ENCODE measurements around the gene ZNF878.

ZNF878 gene

GRCh38 chr19:12034620-12035019 is 18.1 kb downstream of the ZNF878 start:
- H3K4me3 ChIP-seq (ENCODE audit: low read depth, low read length) = peak overlapping the region; percentile 90
- no peak for DNase-seq (ENCODE audit: low read depth)
- no peak for TF ChIP-seq CTCF (IDR thresholded peaks at IDR 0.05; ENCODE audit: control insufficient read depth, extremely low read depth, insufficient read depth)

GRCh38 chr19:12034198-12034597 is 18.6 kb downstream of the ZNF878 start:
- peak overlapping the region; percentile 90 for H3K4me3 ChIP-seq (ENCODE audit: low read depth, low read length)
- DNase-seq (ENCODE audit: low read depth) = peak; percentile 10
- TF ChIP-seq CTCF (IDR thresholded peaks at IDR 0.05; ENCODE audit: control insufficient read depth, extremely low read depth, insufficient read depth) = no peak

- no peak for DNase-seq (ENCODE audit: low read depth)
- no peak overlapping the region for H3K4me3 ChIP-seq (ENCODE audit: low read depth, low read length)
- TF ChIP-seq CTCF (IDR thresholded peaks at IDR 0.05; ENCODE audit: control insufficient read depth, extremely low read depth, insufficient read depth) = no peak
Observed at GRCh38 chr19:12015753-12016116, 37.0 kb downstream of the ZNF878 start.

GRCh38 chr19:12015015-12015752 is 37.6 kb downstream of the ZNF878 start:
- no peak overlapping the region for H3K4me3 ChIP-seq (ENCODE audit: low read depth, low read length)

GRCh38 chr19:12000152-12000981 is 52.4 kb downstream of the ZNF878 start:
- no peak overlapping the region for H3K4me3 ChIP-seq (ENCODE audit: low read depth, low read length)
- TF ChIP-seq CTCF (IDR thresholded peaks at IDR 0.05; ENCODE audit: control insufficient read depth, extremely low read depth, insufficient read depth) = no peak
- DNase-seq (ENCODE audit: low read depth) = no peak

More at GRCh38 chr19:12015015-12015752, 37.6 kb downstream of the ZNF878 start:
- TF ChIP-seq CTCF (IDR thresholded peaks at IDR 0.05; ENCODE audit: control insufficient read depth, extremely low read depth, insufficient read depth) = no peak
- DNase-seq (ENCODE audit: low read depth) = no peak

- H3K4me3 ChIP-seq (ENCODE audit: low read depth, low read length) = no peak overlapping the region
- no peak for DNase-seq (ENCODE audit: low read depth)
- TF ChIP-seq CTCF (IDR thresholded peaks at IDR 0.05; ENCODE audit: control insufficient read depth, extremely low read depth, insufficient read depth) = no peak
Observed at GRCh38 chr19:11995174-11995573, 57.6 kb downstream of the ZNF878 start.

Data from LNCaP clone FGC (cell line).